ENCODE data around the gene UBQLN3.

The UBQLN3 gene

DNA sequence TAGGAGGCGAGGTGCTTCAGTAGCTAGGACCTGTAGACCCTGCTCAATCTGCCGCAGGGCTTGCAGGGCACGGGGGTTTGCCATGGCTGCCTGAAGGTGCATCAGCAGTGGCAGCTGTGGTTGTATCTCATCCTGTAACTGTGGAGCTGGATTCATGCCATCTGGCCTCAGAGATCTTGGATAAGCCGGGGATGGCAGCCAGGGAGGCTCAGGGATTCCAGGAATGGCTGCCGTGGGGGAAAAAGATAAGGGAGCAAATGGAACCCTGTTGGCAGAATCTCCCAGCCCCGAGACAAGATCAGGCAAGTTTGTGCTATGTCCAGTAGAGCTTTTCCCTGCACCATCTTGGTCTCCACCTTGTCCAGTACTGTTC, 1.8 kb downstream of the UBQLN3 start:
- no peak overlapping the region for H3K4me3 ChIP-seq (ENCODE audit: low read depth, low read length)
- no peak for DNase-seq (ENCODE audit: low read depth)
- TF ChIP-seq, protein P1, sequence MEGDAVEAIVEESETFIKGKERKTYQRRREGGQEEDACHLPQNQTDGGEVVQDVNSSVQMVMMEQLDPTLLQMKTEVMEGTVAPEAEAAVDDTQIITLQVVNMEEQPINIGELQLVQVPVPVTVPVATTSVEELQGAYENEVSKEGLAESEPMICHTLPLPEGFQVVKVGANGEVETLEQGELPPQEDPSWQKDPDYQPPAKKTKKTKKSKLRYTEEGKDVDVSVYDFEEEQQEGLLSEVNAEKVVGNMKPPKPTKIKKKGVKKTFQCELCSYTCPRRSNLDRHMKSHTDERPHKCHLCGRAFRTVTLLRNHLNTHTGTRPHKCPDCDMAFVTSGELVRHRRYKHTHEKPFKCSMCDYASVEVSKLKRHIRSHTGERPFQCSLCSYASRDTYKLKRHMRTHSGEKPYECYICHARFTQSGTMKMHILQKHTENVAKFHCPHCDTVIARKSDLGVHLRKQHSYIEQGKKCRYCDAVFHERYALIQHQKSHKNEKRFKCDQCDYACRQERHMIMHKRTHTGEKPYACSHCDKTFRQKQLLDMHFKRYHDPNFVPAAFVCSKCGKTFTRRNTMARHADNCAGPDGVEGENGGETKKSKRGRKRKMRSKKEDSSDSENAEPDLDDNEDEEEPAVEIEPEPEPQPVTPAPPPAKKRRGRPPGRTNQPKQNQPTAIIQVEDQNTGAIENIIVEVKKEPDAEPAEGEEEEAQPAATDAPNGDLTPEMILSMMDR (IDR thresholded peaks at IDR 0.05; ENCODE audit: low read depth, low read length, missing control alignments): no peak

DNA sequence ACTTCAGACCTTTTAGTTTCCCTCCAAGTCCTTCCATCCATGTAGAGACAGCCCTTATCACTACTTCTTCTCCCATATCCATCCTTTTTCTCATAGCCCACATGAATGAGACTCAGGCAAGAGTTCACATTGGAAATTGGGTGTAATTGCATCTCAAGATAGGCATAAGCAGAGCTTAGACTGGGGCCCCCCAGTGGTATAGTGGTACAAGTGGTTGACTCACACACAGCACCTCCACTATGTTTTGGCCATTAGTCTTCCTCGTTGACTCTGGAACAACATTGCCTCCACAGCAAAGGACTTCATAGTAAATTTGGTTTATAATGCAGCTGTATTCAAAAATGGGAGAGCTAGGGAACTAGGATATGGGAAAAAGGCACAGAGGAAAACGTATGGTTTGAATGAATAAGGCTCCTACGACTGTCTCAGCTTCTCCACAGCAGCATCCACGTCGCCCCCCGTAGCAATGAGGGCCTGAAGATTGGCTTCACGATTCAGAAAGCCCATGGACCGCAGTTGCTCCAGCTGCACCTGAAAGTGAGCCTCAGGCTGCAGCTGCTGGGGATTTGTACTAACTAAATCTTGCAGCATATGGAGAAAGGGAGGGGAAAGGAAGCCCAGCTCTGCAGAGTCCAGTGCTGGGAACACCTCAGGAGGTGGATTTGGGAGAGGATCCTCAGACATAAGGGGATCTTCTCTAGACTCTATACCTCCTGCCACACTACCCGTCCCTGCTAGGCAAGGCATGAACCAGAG, 2.4 kb downstream of the UBQLN3 start:
- TF ChIP-seq, protein P1 (IDR thresholded peaks at IDR 0.05; ENCODE audit: low read depth, low read length, missing control alignments): peak; percentile 21
- H3K4me3 ChIP-seq (ENCODE audit: low read depth, low read length): no peak overlapping the region
- DNase-seq (ENCODE audit: low read depth): no peak

DNA sequence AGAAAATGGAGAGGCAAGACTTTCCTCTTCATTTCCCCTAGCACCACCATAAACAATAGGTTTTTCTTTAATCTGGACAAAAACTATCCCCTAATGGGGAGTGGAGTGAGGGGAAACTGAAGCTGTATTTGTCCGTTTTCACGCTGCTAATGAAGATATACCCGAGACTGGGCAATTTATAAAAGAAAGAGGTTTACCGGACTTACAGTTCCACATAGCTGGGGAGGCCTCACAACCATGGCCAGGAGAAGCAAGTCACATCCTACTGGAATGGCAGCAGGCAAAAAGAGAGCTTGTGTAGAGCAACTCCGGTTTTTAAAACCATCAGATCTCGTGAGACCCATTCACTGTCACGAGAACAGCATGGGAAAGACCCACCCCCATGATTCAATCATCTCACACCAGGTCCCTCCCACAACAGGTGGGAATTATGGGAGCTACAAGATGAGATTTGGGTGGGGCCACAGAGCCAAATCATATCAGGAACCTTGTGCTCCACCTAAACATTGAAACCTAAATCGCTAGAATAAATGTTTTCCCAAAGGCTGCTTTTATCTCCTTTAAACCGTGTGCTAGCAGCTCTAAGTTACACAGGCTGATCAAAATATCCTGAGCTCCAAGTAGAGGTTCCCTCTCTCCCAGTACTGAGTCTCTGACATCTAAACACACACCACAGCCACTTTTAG, 4.3 kb downstream of the UBQLN3 start:
- TF ChIP-seq, protein P1 (IDR thresholded peaks at IDR 0.05; ENCODE audit: low read depth, low read length, missing control alignments): no peak
- DNase-seq (ENCODE audit: low read depth): no peak
- H3K4me3 ChIP-seq (ENCODE audit: low read depth, low read length): no peak overlapping the region

DNA sequence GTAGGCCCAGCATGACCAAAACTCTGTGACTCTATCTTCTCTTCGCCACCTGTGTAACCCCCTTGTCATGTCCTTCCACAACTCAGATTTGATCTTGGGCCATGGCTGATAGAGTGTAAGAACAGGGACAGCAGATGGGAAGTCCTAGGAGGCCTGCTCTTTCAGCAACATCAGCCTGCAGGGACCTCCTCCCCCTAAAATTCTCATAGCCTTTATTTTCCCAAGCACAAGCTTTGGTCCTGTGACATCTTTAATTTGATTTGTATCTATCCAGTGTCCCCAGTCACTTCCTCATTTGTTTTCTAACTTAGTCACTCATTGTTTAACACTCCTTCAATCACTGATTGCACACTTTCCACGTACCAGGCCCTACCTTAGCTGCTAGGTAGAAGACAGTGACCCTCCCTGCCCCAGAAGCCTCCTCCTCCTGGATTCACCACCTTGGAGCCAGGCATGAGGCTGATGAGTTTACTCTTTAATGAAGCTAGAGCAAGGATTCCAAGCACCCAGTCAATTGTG, 5.3 kb downstream of the UBQLN3 start:
- TF ChIP-seq, protein P1 (IDR thresholded peaks at IDR 0.05; ENCODE audit: low read depth, low read length, missing control alignments): no peak
- H3K4me3 ChIP-seq (ENCODE audit: low read depth, low read length): no peak overlapping the region
- DNase-seq (ENCODE audit: low read depth): no peak

DNA sequence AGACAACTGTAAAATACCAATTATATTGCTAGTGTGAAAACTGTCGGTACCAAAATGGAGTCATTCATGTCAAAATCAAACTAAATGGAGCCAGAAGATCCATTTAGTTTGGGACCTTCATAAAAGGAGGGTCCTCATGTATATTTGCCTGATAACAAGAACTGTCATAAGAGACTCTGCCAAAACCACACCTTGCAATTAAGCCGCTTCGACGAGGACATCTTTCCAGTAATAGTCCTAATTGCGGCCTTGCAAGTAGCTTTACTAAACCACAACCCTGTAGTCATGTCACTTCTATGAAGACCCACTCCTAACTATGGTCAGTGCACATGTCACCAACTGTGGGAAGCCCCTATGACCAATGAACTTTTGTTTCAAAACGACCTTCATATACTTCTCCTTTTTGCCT, 9.4 kb downstream of the UBQLN3 start:
- H3K4me3 ChIP-seq (ENCODE audit: low read depth, low read length): no peak overlapping the region
- DNase-seq (ENCODE audit: low read depth): no peak
- TF ChIP-seq, protein P1 (IDR thresholded peaks at IDR 0.05; ENCODE audit: low read depth, low read length, missing control alignments): no peak

DNA sequence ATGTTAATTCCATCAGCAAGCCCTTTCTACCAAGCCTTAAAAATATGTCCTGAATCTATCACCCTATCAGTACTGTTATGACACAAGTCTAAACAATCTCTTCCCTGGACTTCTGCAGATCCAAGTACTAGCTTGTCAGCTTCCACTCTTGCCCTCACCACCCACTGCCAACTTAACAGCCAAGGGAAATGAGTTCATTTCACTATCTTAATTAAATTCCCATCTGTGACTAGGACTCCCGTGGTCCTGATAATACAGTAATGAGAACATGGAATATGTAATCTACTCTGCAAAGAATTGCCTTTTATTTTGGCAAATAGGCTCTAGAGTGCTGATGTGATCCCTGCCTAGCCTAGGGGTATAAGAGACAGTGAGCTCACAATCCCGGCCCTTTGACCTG, 10.1 kb downstream of the UBQLN3 start:
- no peak for DNase-seq (ENCODE audit: low read depth)
- H3K4me3 ChIP-seq (ENCODE audit: low read depth, low read length): no peak overlapping the region
- TF ChIP-seq, protein P1 (IDR thresholded peaks at IDR 0.05; ENCODE audit: low read depth, low read length, missing control alignments): no peak
